22Rv1 (cell line): ENCODE data around the gene POLR3GL.

ENCODE experiments used
- H3K27ac ChIP-seq: fragments of 450-650 bp; 2 replicates; pipeline ENCODE4 v1.5.1; 2017
- ZFX ChIP-seq: fragments of 450-650 bp; IDR thresholded peaks from 2 replicates; pipeline ENCODE4 v1.6.1; 2017; ENCODE audit warnings: antibody characterized with exemption, borderline replicate concordance
- TF ChIP-seq, protein P1 (sequence below): fragments of 450-650 bp; IDR thresholded peaks from 2 replicates; pipeline ENCODE4 v1.5.1; 2017; ENCODE audit warnings: mild to moderate bottlenecking

POLR3GL gene

GRCh38 chr1:145977486-145978470 lies 13.3 kb downstream of the POLR3GL start:
- TF ChIP-seq, protein P1, sequence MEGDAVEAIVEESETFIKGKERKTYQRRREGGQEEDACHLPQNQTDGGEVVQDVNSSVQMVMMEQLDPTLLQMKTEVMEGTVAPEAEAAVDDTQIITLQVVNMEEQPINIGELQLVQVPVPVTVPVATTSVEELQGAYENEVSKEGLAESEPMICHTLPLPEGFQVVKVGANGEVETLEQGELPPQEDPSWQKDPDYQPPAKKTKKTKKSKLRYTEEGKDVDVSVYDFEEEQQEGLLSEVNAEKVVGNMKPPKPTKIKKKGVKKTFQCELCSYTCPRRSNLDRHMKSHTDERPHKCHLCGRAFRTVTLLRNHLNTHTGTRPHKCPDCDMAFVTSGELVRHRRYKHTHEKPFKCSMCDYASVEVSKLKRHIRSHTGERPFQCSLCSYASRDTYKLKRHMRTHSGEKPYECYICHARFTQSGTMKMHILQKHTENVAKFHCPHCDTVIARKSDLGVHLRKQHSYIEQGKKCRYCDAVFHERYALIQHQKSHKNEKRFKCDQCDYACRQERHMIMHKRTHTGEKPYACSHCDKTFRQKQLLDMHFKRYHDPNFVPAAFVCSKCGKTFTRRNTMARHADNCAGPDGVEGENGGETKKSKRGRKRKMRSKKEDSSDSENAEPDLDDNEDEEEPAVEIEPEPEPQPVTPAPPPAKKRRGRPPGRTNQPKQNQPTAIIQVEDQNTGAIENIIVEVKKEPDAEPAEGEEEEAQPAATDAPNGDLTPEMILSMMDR = peak; percentile 97
- no peak for TF ChIP-seq ZFX
- H3K27ac ChIP-seq = peak overlapping the region; percentile 90

GRCh38 chr1:145978471-145978853 lies 14.0 kb downstream of the POLR3GL start:
- TF ChIP-seq ZFX = no peak
- TF ChIP-seq, protein P1 = no peak

DNA sequence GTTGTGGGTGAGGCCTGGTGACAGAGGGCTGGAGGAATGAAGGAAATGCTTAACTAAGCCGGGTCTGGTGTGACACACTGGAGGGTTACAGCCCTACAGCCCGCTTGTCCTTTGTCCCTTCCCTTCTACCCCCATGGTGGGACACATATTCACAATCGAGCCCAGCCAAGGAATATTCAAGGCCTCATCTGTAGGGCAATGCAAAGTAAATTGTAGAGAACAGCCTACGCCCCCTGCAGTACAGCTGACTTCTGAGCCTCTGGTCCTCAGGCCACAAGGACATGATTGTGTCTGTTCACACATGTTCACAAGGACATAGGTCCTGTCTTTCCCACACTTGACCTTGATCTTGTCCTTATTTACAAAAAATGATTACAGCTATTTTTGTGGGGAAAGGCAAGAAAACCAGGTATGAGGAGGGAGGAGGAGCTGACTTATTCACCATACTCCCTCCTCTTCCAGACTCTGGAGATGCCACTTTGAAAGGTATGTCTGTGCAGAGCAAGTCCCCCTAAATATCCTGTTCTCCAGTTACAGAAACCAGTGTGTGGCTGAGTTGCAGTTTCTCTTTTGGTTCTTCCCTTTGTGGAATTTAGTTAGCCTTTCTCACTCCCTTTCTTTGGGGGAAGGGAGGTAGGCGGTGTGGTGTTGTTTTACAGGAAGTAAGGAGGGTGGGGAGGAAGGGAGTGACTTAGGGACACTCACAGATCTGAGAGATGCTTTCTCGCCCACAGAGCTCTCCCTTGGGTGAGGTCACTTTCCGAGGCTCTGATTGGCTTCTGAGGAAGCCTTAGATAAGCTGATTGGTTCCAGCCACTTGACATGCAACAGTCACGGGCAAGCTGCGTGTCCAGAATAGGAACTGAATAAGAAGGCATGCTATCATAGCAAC lies 14.6 kb downstream of the POLR3GL start:
- no peak for TF ChIP-seq ZFX
- TF ChIP-seq, protein P1 = peak; percentile 67
- H3K27ac ChIP-seq = peak overlapping the region; percentile 90

More at GRCh38 chr1:145978471-145978853, 14.0 kb downstream of the POLR3GL start:
- peak overlapping the region; percentile 90 for H3K27ac ChIP-seq

- peak overlapping the region; percentile 90 for H3K27ac ChIP-seq
- TF ChIP-seq, protein P1 = no peak
- no peak for TF ChIP-seq ZFX
These were observed 15.4 kb downstream of the POLR3GL start for GRCh38 chr1:145979746-145980456.

DNA sequence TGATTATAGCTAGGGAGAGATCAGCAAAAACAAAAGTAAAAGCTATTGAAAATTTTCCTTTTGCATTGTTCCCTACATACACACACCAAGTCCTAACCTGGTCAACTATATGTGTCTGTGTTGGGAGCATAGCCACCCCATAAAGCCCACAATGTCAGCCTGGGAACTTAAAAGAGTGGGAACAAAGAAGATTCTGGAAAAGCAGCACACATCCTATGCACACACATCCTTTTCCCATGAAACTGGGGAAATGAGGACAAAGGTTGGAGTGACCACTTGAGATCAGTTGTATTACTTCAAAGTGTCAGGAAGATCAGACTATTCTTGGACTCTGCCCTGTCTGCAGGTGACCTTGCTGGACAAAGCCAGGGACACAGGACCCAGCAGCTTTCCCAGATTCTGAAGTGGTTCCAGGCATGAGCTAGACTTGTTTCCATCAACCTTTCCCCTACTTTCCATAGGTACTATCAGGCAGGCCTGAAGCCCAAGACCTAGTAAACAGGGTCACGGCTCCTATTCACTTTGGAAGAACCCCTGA lies 16.0 kb downstream of the POLR3GL start:
- no peak for TF ChIP-seq ZFX
- TF ChIP-seq, protein P1 = no peak

GRCh38 chr1:145982010-145982723 lies 17.7 kb downstream of the POLR3GL start:
- H3K27ac ChIP-seq = no peak overlapping the region
- TF ChIP-seq, protein P1 = no peak
- no peak for TF ChIP-seq ZFX

More for the DNA sequence above, 16.0 kb downstream of the POLR3GL start:
- H3K27ac ChIP-seq = peak overlapping the region; percentile 90
